NCI-H2107 (cell line): Measurements from ENCODE around the gene DAAM2.

Source experiments
- DNase-seq: peaks from one replicate; lab custom pipeline; 2025; lab: John Stamatoyannopoulos, UW

The DAAM2 gene

GRCh38 chr6:39791850-39792539, at the start of gene DAAM2:
Gene DAAM2, plus strand, starts transcription at chr6:39792376. Its CDS starts 63,927 bp downstream, at chr6:39856303.
- no peak for DNase-seq

DNA sequence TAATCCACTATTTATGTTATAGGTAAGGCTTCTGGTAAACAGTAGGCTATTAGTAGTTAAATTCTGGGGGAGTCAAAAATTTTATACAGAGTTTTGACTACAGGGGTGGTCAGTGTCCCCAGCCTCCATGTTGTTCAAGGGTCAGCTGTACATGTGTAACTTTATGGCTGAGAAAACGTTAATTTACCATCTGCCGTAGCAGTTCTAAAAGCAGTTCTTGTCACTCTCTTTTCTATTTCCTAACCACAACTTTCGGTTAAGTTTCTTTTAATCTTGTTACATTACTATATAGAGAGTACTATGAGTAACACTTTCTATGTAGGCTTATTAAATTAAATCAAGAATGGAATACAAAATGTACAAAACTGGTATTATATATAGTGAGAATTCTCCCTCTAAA, 45.4 kb upstream of the DAAM2 start:
- DNase-seq = no peak

DNA sequence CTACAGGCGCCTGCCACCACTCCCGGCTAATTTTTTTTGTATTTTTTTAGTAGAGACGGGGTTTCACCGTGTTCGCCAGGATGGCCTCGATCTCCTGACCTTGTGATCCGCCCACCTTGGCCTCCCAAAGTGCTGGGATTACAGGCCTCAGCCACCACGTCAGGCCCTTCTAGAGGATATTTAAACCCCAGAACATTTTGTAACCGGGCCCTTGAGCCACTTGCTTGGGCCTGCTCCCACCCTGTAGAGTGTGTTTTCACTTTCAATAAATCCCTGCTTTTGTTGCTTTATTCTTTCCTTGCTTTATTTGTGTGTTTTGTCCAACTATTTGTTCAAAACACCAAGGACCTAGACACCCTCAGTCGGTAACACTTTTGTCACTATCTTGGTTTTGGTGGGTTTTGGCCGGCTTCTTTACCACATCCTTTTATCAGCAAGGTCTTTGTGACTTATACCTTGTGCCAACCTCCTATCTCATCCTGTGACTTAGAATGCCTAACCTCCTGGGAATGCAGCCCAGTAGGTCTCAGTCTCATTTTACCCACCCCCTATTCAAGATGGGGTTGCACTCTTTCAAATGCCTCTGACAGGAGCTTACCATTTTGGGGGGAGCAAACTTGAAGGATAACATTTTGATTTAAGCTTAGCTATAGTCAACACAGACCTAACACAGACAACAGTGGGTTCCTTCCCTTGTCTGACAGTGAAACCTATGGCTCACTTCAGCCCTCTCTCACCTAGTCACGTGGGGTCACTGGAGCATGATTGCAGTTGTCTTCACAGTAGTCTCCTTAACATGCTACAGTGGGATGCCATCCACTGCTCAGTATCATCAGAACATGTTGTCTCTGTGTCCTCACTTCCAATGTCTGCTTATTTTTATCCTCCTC, 39.1 kb upstream of the DAAM2 start:
- no peak for DNase-seq

- no peak for DNase-seq
Observed at GRCh38 chr6:39753725-39754045, 38.5 kb upstream of the DAAM2 start.

DNA sequence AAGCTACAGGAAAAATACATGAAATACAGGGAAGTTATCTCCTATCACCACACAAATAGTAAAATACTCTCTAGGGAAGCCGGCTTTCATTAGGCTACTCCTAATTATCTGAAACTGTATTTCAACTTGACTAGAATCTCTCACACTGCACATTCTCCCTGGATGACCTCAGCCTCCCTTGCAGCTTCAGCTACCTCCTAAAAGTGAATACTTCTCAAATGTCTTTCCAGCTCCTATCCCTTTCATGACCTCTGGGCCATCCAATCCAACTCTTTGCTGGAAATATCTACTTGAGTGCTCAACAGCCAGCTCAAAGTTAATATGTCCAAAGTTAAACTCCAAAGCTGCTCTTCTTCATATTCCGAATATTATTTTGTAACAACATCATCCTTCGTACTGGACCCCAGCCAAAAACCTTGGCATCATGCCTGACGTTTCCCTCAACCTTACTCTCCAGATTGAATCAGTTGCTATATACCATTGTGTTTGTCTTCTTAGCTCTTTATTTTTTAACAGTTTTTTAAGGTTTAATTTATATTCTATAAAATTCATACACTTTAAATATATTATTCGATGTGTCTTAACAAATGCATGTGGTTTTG, 37.6 kb upstream of the DAAM2 start:
- DNase-seq = no peak

- DNase-seq = no peak
Observed at GRCh38 chr6:39755231-39755630, 36.9 kb upstream of the DAAM2 start.

DNA sequence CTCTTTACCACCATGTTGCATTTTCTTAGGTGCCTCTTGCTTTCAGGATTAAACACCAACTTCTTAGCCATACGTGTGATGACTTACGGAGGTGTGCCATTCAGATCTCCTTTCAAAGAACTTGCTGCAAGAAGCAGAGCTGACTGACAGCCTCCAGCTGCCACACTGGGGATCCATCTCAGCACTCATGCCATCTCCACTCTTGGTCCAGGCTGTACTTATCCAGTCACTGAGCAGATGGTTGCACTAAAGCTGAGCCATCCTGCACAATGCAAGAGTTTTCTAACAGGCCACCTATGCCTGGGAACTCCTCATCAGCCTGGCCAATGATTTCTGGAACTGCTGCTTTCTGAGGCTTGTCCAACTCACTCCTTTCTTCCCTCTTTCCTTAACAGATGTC, 35.6 kb upstream of the DAAM2 start:
- no peak for DNase-seq

DNA sequence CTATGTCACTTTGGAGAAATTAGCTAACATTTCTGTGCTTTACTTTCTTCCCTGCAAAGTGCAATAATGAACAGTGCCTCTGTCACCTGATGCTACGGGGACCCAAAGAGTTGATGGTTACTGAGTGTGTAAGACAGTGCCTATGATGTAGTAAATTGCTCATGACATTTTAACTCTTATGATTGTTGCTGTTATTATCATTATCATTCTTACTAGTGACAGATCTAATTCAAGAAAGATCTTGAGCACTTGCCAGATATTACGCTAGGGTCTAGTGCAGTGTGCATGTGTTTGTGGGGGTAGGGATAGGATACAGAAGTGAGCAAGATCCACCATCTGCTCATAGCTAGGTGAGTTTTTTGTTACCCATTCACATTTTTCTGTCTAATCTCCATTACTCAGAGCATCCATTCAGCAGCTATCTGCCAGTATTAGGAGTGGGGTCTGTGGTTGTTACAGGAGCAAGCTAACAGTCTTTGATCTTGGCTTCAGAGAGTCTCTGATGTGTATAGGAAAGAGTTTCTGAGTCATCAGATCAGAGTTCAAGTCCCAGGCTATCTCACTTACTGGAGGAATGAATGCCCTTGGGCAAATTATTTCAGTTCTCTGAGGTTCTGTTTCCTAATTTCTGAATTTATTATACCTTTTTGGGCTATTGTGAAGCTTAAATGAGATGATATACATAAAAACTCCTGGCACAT, 33.1 kb upstream of the DAAM2 start:
- no peak for DNase-seq

DNA sequence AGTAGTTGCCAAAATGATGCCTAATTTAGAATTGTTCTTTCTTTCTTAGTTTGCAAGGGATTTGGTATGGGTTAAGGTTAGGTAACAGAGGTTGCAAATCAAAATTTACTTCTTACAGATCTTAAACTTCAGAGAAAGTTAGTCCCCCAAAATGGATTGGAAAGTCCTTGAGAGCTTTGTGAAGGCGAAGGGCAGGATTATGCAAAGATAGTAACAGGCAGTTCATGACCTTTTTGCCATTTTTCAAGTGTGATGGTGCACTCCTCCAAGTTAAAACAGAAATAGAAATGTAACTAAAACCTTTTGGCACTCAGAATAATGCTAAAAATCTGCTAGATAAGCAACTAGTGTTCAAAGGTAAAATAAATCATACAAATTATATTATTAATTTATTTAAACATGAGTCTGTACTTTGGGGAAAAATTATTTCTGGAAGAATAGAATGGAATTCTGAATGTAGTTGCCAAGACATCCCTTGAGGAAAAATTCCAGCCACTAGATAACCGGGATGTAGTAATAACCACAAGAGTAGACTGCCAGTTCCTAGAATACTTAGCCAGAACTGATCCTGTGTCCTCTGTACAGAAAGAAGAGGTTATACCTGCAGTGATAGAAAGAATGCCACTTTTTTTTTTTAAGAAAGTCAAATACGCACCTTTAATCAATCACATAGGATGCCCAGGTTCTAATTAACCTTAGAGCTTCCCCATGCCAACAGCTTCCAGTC, 31.8 kb upstream of the DAAM2 start:
- no peak for DNase-seq

DNA sequence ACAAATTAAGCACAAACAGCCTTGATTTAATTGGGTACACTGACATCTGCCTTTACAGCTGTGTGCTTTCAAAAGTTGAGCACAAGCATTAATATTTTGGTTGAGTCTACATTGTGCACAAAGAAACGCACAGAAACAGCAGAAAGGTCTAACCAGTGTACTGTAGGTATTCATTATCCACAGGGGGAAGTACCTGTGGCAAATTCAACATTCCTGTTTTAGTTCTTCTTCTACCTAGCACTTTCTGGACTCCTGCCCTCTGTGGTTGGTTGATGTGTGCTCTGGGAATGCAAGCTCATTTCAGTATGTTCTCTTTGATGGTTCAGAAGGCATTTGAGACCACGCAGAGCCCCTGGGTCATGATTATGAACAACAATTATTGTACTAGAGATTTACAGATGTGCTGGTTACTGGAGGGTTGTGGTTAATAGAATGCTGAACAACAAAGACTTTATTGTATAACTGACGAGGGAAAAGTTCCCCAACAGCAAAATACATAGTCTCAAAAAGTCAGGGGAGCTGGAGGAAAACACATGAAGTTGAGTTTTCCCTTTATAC, 26.6 kb upstream of the DAAM2 start:
- no peak for DNase-seq

DNA sequence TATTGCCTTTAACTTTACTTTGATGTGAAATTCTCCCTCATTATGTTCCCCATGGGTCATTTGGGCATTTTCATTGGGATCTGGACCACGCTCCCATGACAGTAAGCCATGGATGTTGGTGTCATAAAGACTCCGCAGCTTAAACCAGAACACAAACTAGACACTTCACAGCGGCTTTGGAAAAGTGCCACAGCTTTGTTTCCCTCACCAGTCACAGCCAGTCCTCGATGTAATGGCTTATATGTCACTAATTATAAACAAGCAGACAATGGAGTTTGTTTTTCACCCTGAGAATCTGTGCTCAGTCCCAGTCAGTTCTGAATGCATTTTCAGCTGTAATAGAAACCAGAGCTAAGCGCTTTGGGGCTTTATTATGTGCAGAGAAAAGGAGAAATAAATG, 23.2 kb upstream of the DAAM2 start:
- DNase-seq = peak; percentile 8

DNA sequence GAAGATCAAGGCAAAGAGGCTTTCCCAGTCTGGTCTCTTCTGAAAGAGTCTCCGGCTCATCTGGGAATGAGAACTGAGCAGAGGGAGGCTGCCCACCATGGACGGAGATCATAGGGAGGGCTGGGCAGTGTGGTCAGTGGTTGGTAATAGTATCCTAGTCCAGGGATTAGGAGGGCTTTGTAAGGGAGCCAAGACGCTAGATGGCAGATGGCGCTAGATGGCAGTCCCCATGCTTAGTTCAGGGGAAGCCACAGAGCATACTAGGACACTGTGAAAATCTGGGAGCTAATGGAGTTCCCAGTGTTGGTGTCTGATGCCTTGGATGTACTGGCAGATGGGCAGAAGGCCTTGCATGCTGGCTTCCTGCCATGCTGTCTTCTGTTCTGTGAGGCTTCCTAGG, 21.7 kb upstream of the DAAM2 start:
- DNase-seq = no peak

DNA sequence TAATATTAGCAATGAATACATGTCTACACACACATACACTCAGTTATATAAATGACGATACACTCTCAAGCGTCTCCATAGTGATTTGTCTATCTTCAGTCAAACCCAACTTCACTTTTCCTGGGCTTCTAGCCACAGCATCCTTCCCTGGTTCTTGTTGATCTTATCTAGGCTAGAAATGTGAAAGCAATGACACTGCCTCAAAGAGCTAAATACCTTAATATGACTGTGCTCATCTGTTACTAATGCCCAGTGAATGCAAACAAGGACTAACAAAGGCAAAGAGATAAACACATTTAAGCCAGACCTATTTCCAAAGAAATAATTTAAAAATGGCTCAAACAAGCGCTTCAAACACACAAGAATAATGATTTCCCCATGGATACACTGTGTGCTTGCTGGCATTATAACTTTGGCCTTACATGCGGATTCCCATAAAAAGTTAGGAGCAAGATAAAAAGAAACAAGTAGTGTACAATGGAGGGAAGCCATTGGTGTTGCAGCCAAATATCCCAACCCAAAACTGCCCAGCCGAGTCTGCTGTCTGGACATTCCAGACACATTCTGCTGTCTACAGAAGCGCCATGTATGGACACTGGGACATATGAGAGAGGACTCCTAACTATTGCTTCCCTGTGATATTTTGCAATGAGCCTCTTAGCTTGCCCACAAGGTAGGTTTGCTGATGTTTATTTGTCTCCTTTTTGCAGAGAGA, 19.5 kb upstream of the DAAM2 start:
- DNase-seq = no peak

DNA sequence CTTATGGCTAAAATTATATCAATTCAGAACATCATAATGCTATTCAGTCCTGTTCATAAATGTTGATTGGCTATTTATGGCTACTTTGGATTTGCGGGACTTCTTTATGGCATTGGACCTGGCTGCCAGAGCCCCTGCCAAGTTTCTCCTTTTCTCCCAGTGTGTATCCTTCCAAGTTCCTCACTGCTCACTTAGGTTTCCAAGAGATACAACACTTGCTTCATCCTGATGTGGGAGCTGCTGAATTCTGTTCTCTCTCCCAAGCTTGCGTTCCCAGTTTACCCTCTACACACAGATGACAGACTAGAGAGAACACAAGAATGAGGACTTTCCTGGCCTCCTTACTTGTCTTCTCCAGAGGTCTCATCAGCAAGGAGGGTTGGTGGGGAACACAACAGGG, 18.4 kb upstream of the DAAM2 start:
- no peak for DNase-seq

DNA sequence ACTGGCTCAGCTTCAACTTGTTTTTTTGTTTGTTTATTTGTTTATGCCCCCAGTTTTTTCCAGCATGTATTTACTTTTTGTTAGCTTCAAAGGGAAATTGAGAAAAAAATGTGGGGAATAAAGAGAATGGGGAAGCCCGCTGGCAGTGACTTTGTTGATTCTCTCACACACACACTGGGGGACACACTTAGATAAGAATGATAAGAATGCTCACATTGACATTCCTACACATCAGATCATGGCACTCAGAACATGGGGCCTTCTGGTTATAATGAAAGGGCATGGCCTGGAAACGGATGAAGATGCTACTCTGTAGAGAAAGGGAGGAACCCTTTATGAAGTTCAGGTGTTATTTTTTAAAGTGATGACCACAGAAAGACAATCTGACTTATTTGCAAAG, 15.6 kb upstream of the DAAM2 start:
- no peak for DNase-seq

DNA sequence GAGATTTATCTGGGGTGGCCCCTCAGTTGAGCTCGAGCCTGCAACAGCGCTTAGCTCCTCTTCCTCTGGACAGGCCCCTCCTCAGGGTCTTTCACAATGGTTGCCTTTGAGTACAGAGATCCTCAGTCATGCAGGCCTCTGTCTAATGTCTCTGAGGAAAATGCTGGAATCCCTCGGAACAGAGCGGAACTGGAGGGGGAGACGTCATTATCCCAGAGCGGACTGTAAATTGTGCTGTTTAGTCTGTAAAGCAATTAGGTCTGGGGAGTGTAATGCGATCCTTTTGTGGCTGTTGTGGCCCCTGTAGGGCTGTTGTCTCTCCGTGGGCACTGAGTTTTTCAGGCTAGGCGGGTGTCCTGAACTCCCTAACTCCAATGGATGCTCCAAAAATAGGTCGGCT, 15.0 kb upstream of the DAAM2 start:
- no peak for DNase-seq

- DNase-seq = no peak
Observed at GRCh38 chr6:39777661-39778060, 14.5 kb upstream of the DAAM2 start.

DNA sequence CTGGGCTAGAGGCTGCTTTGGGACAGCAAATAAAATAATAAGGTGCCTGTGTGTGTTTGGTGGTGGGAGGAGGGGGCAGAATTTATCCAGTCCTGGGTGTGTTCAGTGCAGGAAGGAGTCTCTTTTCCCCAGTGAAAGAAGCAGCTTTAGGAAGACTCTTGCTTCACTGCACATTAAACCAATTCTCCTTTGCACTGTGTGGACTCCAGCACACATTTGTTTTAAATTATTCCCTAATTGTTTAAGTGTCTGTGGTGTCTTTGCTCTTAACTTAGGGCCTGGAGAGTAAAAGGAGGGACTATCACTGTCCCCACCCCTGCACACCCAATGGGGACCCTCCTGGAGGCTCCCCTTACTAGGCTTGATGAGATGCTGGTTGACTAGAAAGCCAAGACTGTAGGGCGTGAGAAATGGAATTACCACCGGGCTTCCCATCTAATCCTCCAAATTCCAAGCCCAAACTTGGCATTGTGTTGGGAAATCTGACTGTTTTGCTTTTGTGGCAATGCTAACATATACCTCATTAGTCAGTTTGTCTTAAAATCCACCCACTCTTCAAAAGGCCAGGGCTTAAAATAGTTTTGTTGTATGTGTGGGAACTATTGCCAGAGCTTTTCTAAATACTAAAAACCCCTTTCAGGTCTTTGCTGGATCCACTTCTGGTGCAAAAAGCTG, 13.5 kb upstream of the DAAM2 start:
- DNase-seq = no peak

GRCh38 chr6:39785281-39785680, 6.9 kb upstream of the DAAM2 start:
- no peak for DNase-seq

DNA sequence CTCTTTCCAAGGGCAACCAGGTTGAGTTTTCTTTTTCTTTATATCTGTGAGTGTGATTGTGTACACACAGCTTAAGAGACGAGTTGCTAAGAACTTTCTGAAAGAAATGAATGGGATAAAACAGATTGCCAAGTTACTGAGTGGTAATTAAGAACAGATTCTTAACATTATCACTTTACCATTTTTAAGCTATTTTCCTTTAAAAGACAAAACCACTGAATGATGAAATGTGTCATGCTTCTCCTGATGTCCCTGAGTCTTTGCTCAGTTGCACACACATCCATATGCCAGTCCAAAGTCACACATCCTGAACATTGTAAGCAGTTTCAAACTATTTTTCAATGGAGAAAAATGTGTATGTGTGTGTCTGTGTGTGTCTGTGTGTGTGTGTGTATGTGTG, 5.5 kb upstream of the DAAM2 start:
- no peak for DNase-seq
